Endothelial cell of umbilical vein (primary cell): ENCODE measurements around the gene PNMA1. TPM values are rescaled to one million over a fixed set of nuclear protein-coding genes. Genes with fewer than 3 reads are reported as not detected.

ENCODE experiments used
- BruUV-seq: library from RNA; stranded (reverse); fragments of 400-500 nt; replicated peaks from 2 replicates; lab custom pipeline; 2021; lab: Mats Ljungman, UMichigan
- CTCF ChIA-PET: fragments of 300-600, 350-600 bp; sonication (Branson Sonifier 250); formaldehyde crosslinking; loops from one replicate; lab custom pipeline; 2021; ENCODE audit warnings: antibody characterized with exemption, inconsistent platforms; lab: Charles Lee
- POLR2A ChIA-PET: fragments of 300-600, 350-600 bp; sonication (Branson Sonifier 250); formaldehyde crosslinking; loops from one replicate; lab custom pipeline; 2021; ENCODE audit warnings: antibody characterized with exemption, inconsistent platforms; lab: Charles Lee
- DNase-seq: peaks from one replicate; pipeline ENCODE4 v3.0.0-alpha.2; 2011; ENCODE audit warnings: low read depth, low spot score
- FAIRE-seq: peaks from 2 replicates; lab custom pipeline; 2011; peaks lifted over from hg19 to GRCh38; lab: Jason Lieb, UNC
- H2AFZ ChIP-seq: 2 replicates; pipeline ENCODE4 v1.6.0; 2012; ENCODE audit warnings: low read depth, low read length, control low read depth, inconsistent platforms
- H3K27ac ChIP-seq: 2 replicates; pipeline ENCODE4 v1.5.1; 2011; ENCODE audit warnings: low read depth, mild to moderate bottlenecking, control low read depth, low read length, moderate library complexity; ENCODE audit not compliant: insufficient read depth
- H3K27me3 ChIP-seq, 2 experiments: 2 replicates each; pipeline versions ENCODE4 v1.6.0 to v1.6.1; 2011; ENCODE audit warnings: low read length in 2 of 2, mixed read lengths in 1 of 2; ENCODE audit not compliant: control insufficient read depth in 2 of 2, insufficient read depth in 2 of 2
- H3K36me3 ChIP-seq, 2 experiments: 2 replicates in 1 of 2; 3 replicates in 1 of 2; pipeline ENCODE4 v1.5.1; 2011; ENCODE audit warnings: low read length in 2 of 2, mild to moderate bottlenecking in 1 of 2, moderate library complexity in 1 of 2; ENCODE audit not compliant: control insufficient read depth in 2 of 2, insufficient read depth in 2 of 2; ENCODE audit errors: extremely low read depth in 1 of 2
- H3K4me1 ChIP-seq: 3 replicates; pipeline ENCODE4 v1.5.1; 2011; ENCODE audit warnings: mild to moderate bottlenecking, low read length; ENCODE audit not compliant: control insufficient read depth, insufficient read depth; ENCODE audit errors: extremely low read depth
- H3K4me2 ChIP-seq: 2 replicates; pipeline ENCODE4 v1.6.1; 2011; ENCODE audit warnings: low read length, control low read depth, mixed read lengths; ENCODE audit not compliant: insufficient read depth
- H3K4me3 ChIP-seq, 3 experiments: fragments of 200-600 bp in 1 of 3; sonication (generic), shearing (Covaris generic) in 1 of 3; replicated peaks in 1 of 3; 2 replicates each; pipeline ENCODE4 v1.5.1; 2011 to 2016; ENCODE audit warnings: control low read depth in 3 of 3, low read length in 3 of 3, mild to moderate bottlenecking in 2 of 3, inconsistent platforms in 1 of 3, low read depth in 1 of 3, moderate library complexity in 1 of 3; ENCODE audit not compliant: insufficient read depth in 1 of 3
- H3K79me2 ChIP-seq: 2 replicates; pipeline ENCODE4 v1.6.0; 2012; ENCODE audit warnings: low read length, inconsistent platforms; ENCODE audit not compliant: control insufficient read depth, insufficient read depth
- H3K9ac ChIP-seq: replicated peaks from 2 replicates; pipeline ENCODE3; 2011; ENCODE audit warnings: low read length, control low read depth; ENCODE audit not compliant: insufficient read depth; ENCODE audit errors: extremely low read depth
- H3K9me1 ChIP-seq: replicated peaks from 3 replicates; pipeline ENCODE4 v1.6.0; 2011; ENCODE audit warnings: mild to moderate bottlenecking, low read length; ENCODE audit not compliant: control insufficient read depth, insufficient read depth; ENCODE audit errors: extremely low read depth
- H3K9me3 ChIP-seq: replicated peaks from 2 replicates; pipeline ENCODE4 v1.5.1; 2012; ENCODE audit warnings: low read length, inconsistent platforms; ENCODE audit not compliant: control insufficient read depth, insufficient read depth
- H4K20me1 ChIP-seq: replicated peaks from 2 replicates; pipeline ENCODE3; 2011; ENCODE audit warnings: mild to moderate bottlenecking, low read length; ENCODE audit not compliant: control insufficient read depth, insufficient read depth; ENCODE audit errors: extremely low read depth
- EZH2 ChIP-seq: IDR thresholded peaks from 2 replicates; pipeline ENCODE4 v1.6.1; 2012; ENCODE audit warnings: borderline replicate concordance, low read depth, mild to moderate bottlenecking, moderate library complexity, low read length, inconsistent platforms; ENCODE audit not compliant: severe bottlenecking
- FOS ChIP-seq: IDR thresholded peaks from 2 replicates; pipeline ENCODE4 v1.6.1; 2011; ENCODE audit warnings: mild to moderate bottlenecking, low read length, moderate library complexity, borderline replicate concordance; ENCODE audit not compliant: insufficient read depth
- GATA2 ChIP-seq: IDR thresholded peaks from 2 replicates; pipeline ENCODE4 v1.7.0; 2011; ENCODE audit warnings: low read depth, mild to moderate bottlenecking, moderate library complexity, mixed read lengths, low read length; ENCODE audit not compliant: insufficient read length, insufficient read depth
- JUN ChIP-seq: IDR thresholded peaks from 2 replicates; pipeline ENCODE4 v1.6.1; 2011; ENCODE audit warnings: borderline replicate concordance, low read depth; ENCODE audit not compliant: insufficient read length, insufficient read depth
- MYC ChIP-seq: IDR thresholded peaks from one replicate; pipeline ENCODE4 v1.6.1; 2011; ENCODE audit warnings: mild to moderate bottlenecking, low read depth, low read length
- POLR2A ChIP-seq: IDR thresholded peaks from 2 replicates; pipeline ENCODE4 v1.6.1; 2012; ENCODE audit warnings: low read depth, mild to moderate bottlenecking, control low read depth, low read length
- POLR2AphosphoS5 ChIP-seq: IDR thresholded peaks from 2 replicates; pipeline ENCODE4 v1.6.1; 2012; ENCODE audit warnings: low read depth, mild to moderate bottlenecking, control low read depth, low read length, moderate library complexity; ENCODE audit not compliant: insufficient read depth
- dilution Hi-C: fragments of 300-500 bp; cut with MboI; formaldehyde crosslinking; loops from one replicate; pipeline ENCODE4 v1.15.0; 2019; ENCODE audit warnings: low sequenced_read_pairs; ENCODE audit not compliant: extremely low pct_ligation_motif_present
- intact Hi-C: fragments of 100-400 bp; cut with micrococcal nuclease; formaldehyde crosslinking; loops from one replicate; pipeline ENCODE4 v1.10.0; 2022
- polyA plus RNA-seq, 4 experiments: library from polyadenylated mRNA; depleted of rRNA in 3 of 4; stranded (reverse) in 3 of 4; unstranded in 1 of 4; fragments of >200 nt; gene quantifications; 2 replicates each; pipeline versions ENCODE4 v1.2.1 to v1.2.3, GENCODE V29; 2011 to 2012; ENCODE audit warnings: missing spikeins in 1 of 4
- total RNA-seq: library from RNA; stranded (reverse); gene quantifications from 2 replicates; pipeline ENCODE4 v1.2.3, GENCODE V29; 2021
- TF ChIP-seq, protein P1 (sequence below), 2 donors: IDR thresholded peaks; 1 replicate in 1 of 2; 2 replicates in 1 of 2; pipeline ENCODE4 v1.5.1; 2011; ENCODE audit warnings: low read length in 2 of 2, mild to moderate bottlenecking in 2 of 2, moderate library complexity in 2 of 2, control low read depth in 1 of 2, inconsistent platforms in 1 of 2, low read depth in 1 of 2; ENCODE audit not compliant: insufficient read depth in 1 of 2; ENCODE audit errors: extremely low read depth in 1 of 2
- TF ChIP-seq, protein P2 (sequence below): IDR thresholded peaks from 2 replicates; pipeline ENCODE4 v1.6.1; 2011; ENCODE audit not compliant: insufficient read depth, insufficient read length

Gene PNMA1
- total and polyA plus RNA-seq, 2 donors (not counting 3 experiments of a cell fraction or from before 2014, with no cell fraction given) = 29.8 to 82.6 TPM

DNA sequence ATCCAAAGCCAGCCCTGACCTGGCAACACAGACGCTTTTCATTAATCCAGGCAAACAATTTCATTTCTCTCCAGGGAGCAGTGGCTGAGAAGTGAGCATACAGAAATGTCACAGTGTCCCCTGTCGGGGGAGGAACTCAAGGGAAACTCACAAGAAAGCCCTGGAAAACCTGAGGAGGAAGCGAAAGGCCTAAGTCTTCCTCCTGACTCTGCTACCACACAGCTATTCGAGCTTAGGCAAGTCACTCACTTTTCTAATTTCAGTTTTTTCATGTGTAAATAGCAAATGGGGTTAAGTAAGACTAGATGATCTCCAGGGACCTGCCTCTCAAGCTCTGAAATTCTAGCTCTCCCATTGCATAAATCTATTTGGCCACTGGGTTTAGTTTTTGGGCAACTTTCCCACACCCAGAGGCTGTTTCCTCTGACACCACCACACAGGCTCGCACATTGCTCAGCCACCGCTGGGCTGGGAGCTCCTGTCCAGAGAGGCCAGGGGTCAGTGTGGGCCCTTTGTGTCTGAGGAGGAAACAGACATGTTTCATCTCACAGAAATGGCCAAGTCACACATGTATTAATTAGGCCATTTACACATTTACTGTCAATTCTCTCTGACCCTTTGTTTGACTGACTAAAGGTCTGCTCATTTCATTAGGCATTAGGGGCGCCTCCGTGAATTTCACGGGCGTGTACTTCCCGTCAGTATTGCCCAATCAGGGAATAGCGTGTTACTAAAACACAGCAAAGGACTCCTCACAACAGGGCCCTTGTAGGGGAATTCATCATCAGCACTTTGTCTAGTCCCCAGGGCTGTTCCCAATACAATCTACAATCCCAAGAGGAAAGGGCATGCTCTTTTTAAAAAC lies 9.8 kb upstream of the PNMA1 start:
- Histone ChIP-seq H3K36me3 (peaks cover 45 to 46% of the 10 kb centered on the region in 2 experiments), H4K20me1 (no peaks in the 10 kb centered on the region), H3K9me1 (no peaks in the 10 kb centered on the region), H3K4me1 (peaks cover 52% of the 10 kb centered on the region), H3K27ac (peak overlapping the region; percentile 98), H3K79me2 (peaks cover 13% of the 10 kb centered on the region), H2AFZ (no peak overlapping the region), H3K4me2 (peak overlapping the region; percentile 27), H3K9ac (peak overlapping the region; percentile 81), H3K27me3 (no peaks in the 10 kb centered on the region), H3K4me3 (no peak overlapping the region), H3K9me3 (no peaks in the 10 kb centered on the region)
- intact Hi-C loops (loop anchor here (1.0 kb wide), 3 partner anchors 10 to 29 kb away; partner anchors contain the start of gene PNMA1), dilution Hi-C loops (no loop called here)
- POLR2A ChIA-PET = interaction anchor here (1.2 to 1.3 kb wide), 2 partner anchors 10 to 163 kb away, joined by 3 to 5 read pairs; partner anchors contain the start of genes PNMA1 and ZNF410
- DNase-seq (peak; percentile 85), FAIRE-seq (peak; percentile 98)
- TF ChIP-seq JUN = no peak
- TF ChIP-seq MYC = no peak
- peak; percentile 83 for TF ChIP-seq POLR2AphosphoS5
- no peak for TF ChIP-seq EZH2
- TF ChIP-seq, protein P1, sequence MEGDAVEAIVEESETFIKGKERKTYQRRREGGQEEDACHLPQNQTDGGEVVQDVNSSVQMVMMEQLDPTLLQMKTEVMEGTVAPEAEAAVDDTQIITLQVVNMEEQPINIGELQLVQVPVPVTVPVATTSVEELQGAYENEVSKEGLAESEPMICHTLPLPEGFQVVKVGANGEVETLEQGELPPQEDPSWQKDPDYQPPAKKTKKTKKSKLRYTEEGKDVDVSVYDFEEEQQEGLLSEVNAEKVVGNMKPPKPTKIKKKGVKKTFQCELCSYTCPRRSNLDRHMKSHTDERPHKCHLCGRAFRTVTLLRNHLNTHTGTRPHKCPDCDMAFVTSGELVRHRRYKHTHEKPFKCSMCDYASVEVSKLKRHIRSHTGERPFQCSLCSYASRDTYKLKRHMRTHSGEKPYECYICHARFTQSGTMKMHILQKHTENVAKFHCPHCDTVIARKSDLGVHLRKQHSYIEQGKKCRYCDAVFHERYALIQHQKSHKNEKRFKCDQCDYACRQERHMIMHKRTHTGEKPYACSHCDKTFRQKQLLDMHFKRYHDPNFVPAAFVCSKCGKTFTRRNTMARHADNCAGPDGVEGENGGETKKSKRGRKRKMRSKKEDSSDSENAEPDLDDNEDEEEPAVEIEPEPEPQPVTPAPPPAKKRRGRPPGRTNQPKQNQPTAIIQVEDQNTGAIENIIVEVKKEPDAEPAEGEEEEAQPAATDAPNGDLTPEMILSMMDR (IDR thresholded peaks at IDR 0.05; ENCODE audit: extremely low read depth in 1 of 2, insufficient read depth in 1 of 2, low read depth in 1 of 2, low read length in 2 of 2) = peak; percentile 18 to 26
- no peak for TF ChIP-seq POLR2A
- peak; percentile 64 for TF ChIP-seq FOS
- no peak for TF ChIP-seq GATA2
- TF ChIP-seq, protein P2, sequence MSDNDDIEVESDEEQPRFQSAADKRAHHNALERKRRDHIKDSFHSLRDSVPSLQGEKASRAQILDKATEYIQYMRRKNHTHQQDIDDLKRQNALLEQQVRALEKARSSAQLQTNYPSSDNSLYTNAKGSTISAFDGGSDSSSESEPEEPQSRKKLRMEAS = no peak
- CTCF ChIA-PET = interaction anchor here (0.7 to 12.5 kb wide), 16 partner anchors 10 to 212 kb away, joined by 3 to 245 read pairs (median 4); partner anchors contain the start of genes PNMA1 and ZNF410
- no TSS peak for BruUV-seq
